Lower lobe of right lung (tissue), 2 donors: Measurements from ENCODE around the gene WDR5. TPM values are rescaled to one million over a fixed set of nuclear protein-coding genes. Genes with fewer than 3 reads are reported as not detected.

Experiments used
- ATAC-seq, 2 donors: fragments of 200-7000 bp; cut with Tn5 transposase; one replicate each; pipeline ENCODE4 v1.9.1; 2020 to 2022; ENCODE audit warnings: mild to moderate bottlenecking in 2 of 2, moderate library complexity in 2 of 2
- DNase-seq: peaks from one replicate; pipeline ENCODE4 v3.0.0-alpha.2; 2020
- H3K27ac ChIP-seq: fragments of 200-600 bp; one replicate; pipeline ENCODE4 v1.8.0; 2022
- H3K27me3 ChIP-seq: fragments of 200-600 bp; one replicate; pipeline ENCODE4 v1.8.0; 2022; ENCODE audit warnings: low read depth
- H3K36me3 ChIP-seq: fragments of 200-600 bp; one replicate; pipeline ENCODE4 v1.8.0; 2022; ENCODE audit warnings: mild to moderate bottlenecking
- H3K4me1 ChIP-seq: fragments of 200-600 bp; one replicate; pipeline ENCODE4 v1.8.0; 2022
- H3K4me3 ChIP-seq: fragments of 200-600 bp; one replicate; pipeline ENCODE4 v1.8.0; 2022; ENCODE audit warnings: mild to moderate bottlenecking
- H3K9me3 ChIP-seq: fragments of 200-600 bp; one replicate; pipeline ENCODE4 v1.8.0; 2022
- intact Hi-C: fragments of 100-400 bp; cut with DNase I; formaldehyde crosslinking; loops from one replicate; pipeline ENCODE4 v1.11.0; 2022
- total RNA-seq: library from RNA; stranded (reverse); fragmentation: NEBNext Ultra II Directional; extraction: Animal tissue kit (Norgen Biotek cat#: 25700); gene quantifications from one replicate; pipeline ENCODE4 v1.2.1, GENCODE V29; 2021
- TF ChIP-seq, protein P1 (sequence below): fragments of 200-600 bp; IDR thresholded peaks from one replicate; pipeline ENCODE4 v1.8.0; 2022; ENCODE audit warnings: antibody characterized with exemption, mild to moderate bottlenecking
- donor health status: DM: no; HTN: yes; CAD: no; lungs with severe emphysema.

WDR5 gene
- total RNA-seq, 1 donor from 2014 or later: 22.6 TPM

DNA sequence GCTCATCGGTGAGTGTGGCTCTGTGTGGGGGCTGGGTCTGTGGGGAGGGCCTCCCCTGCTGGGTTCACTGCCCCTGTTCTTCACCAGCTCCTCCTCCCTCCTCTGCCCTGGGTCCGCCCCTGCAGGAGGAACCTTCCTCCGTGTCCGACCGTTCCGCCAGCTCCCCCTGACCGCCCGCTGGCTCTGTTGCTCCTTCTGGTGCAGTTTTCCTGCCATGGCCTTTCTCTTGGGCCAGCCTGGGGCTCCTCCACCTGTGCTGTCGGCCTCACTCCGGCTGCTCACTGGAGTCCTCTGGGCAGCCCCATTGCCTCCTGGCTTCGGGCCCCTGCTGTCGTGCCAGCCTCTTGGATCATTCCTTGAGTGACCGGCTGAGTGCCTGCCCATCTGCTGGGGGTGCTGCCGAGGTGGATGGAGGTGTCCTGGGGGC, 16.2 kb downstream of the WDR5 start:
- no peaks in the 10 kb centered on the region for H3K4me1 ChIP-seq
- ATAC-seq (no peak), DNase-seq (no peak)
- no peaks in the 10 kb centered on the region for H3K27me3 ChIP-seq
- H3K27ac ChIP-seq: no peak overlapping the region
- H3K9me3 ChIP-seq: no peaks in the 10 kb centered on the region
- intact Hi-C loops: no loop called here
- H3K36me3 ChIP-seq: peaks cover 99% of the 10 kb centered on the region
- H3K4me3 ChIP-seq: no peak overlapping the region
- TF ChIP-seq, protein P1, sequence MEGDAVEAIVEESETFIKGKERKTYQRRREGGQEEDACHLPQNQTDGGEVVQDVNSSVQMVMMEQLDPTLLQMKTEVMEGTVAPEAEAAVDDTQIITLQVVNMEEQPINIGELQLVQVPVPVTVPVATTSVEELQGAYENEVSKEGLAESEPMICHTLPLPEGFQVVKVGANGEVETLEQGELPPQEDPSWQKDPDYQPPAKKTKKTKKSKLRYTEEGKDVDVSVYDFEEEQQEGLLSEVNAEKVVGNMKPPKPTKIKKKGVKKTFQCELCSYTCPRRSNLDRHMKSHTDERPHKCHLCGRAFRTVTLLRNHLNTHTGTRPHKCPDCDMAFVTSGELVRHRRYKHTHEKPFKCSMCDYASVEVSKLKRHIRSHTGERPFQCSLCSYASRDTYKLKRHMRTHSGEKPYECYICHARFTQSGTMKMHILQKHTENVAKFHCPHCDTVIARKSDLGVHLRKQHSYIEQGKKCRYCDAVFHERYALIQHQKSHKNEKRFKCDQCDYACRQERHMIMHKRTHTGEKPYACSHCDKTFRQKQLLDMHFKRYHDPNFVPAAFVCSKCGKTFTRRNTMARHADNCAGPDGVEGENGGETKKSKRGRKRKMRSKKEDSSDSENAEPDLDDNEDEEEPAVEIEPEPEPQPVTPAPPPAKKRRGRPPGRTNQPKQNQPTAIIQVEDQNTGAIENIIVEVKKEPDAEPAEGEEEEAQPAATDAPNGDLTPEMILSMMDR: no peak

DNA sequence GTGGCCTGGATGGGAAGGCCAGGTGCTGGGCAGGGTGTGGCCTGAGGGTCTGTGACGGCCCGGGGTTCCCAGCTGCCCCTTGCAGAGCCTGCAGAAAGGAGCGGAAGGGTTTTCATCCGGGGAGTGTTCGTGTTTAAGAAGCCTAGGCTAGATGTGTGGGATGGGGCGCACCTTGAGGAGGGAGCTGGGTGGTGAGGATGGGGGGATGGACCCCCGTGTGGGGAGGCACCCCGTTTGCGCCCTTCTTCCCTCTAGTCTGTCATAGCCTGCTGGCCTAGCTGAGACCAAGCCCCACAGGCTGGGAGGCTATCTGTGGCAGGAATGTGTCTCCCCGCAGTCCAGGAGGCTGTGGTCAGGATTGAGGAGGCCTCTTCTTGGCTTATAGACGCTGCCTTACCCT, 16.6 kb downstream of the WDR5 start:
- no peak for ATAC-seq
- Histone ChIP-seq H3K4me3 (no peak overlapping the region), H3K9me3 (no peaks in the 10 kb centered on the region), H3K4me1 (no peaks in the 10 kb centered on the region), H3K27me3 (no peaks in the 10 kb centered on the region), H3K36me3 (peaks cover 99% of the 10 kb centered on the region), H3K27ac (no peak overlapping the region)
- no peak for DNase-seq
- intact Hi-C loops: no loop called here
- TF ChIP-seq, protein P1: no peak

GRCh38 chr9:134153450-134153849, 17.6 kb downstream of the WDR5 start:
- H3K27me3 ChIP-seq: no peaks in the 10 kb centered on the region
- ATAC-seq (no peak), DNase-seq (no peak)
- TF ChIP-seq, protein P1: no peak
- intact Hi-C loops: no loop called here
- no peak overlapping the region for H3K4me3 ChIP-seq
- peaks cover 100% of the 10 kb centered on the region for H3K36me3 ChIP-seq
- H3K27ac ChIP-seq: no peak overlapping the region
- H3K9me3 ChIP-seq: no peaks in the 10 kb centered on the region
- H3K4me1 ChIP-seq: no peaks in the 10 kb centered on the region

DNA sequence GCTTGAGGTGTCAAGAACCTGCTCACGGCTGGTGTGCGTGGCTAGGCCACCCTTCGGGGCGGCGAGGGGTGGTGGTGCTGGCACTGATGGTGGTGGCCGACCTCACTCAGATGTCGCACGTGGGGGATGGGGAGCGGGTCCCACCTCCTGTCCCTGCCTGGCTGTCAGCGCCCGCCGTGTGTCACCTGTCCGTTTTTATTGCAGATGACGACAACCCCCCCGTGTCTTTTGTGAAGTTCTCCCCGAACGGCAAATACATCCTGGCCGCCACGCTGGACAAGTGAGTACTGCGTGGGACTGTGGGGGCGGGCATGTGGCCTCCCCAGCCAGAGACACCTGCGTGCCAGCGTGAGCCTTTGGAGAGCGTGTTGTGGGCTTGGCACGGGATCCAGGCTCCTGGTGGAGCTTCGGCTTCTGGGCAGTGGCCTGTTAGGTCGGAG, 18.4 kb downstream of the WDR5 start:
- TF ChIP-seq, protein P1: no peak
- no peak for DNase-seq
- Histone ChIP-seq H3K9me3 (no peaks in the 10 kb centered on the region), H3K36me3 (peaks cover 100% of the 10 kb centered on the region), H3K4me3 (no peak overlapping the region), H3K27me3 (no peaks in the 10 kb centered on the region), H3K4me1 (no peaks in the 10 kb centered on the region), H3K27ac (no peak overlapping the region)
- intact Hi-C loops: no loop called here
- no peak for ATAC-seq

GRCh38 chr9:134155812-134156377, 20.0 kb downstream of the WDR5 start:
- no peaks in the 10 kb centered on the region for H3K27me3 ChIP-seq
- TF ChIP-seq, protein P1: no peak
- ATAC-seq: no peak
- no peaks in the 10 kb centered on the region for H3K4me1 ChIP-seq
- no peak overlapping the region for H3K4me3 ChIP-seq
- no peak for DNase-seq
- intact Hi-C loops: no loop called here
- no peaks in the 10 kb centered on the region for H3K9me3 ChIP-seq
- no peak overlapping the region for H3K27ac ChIP-seq
- H3K36me3 ChIP-seq: peaks cover 87% of the 10 kb centered on the region
